Neural progenitor cell (in vitro differentiated cells): ENCODE results near the gene SQOR.

Source experiments
- EZH2phosphoT487 ChIP-seq: fragments of 200-600 bp; sonication (generic); IDR thresholded peaks from 2 replicates; pipeline ENCODE4 v1.6.1; 2017; ENCODE audit warnings: antibody characterized with exemption
- TF ChIP-seq, protein P1 (sequence below): fragments of 200-600 bp; sonication (generic); IDR thresholded peaks from 2 replicates; pipeline ENCODE4 v1.5.1; 2017; ENCODE audit warnings: antibody characterized with exemption, mild to moderate bottlenecking

DNA sequence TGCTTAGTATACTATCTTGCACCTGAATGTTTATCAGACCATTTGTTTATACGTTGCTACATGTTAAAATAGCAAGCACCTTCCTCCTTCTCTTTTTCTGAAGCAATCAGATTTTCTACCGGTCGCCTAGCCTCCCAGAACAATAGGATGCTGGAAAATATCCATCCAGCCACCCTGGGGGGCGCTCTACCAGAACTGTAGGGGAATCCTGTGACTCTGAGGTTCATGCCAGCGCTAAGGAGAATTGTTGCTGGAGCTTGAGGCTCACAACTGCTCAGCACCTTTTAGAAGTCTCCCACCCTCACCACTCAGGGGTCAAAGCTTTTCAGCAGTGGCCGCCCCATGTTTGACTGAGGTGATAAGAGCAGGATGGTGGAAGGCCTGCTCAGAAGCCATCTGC is 27.5 kb downstream of the SQOR start:
- TF ChIP-seq, protein P1, sequence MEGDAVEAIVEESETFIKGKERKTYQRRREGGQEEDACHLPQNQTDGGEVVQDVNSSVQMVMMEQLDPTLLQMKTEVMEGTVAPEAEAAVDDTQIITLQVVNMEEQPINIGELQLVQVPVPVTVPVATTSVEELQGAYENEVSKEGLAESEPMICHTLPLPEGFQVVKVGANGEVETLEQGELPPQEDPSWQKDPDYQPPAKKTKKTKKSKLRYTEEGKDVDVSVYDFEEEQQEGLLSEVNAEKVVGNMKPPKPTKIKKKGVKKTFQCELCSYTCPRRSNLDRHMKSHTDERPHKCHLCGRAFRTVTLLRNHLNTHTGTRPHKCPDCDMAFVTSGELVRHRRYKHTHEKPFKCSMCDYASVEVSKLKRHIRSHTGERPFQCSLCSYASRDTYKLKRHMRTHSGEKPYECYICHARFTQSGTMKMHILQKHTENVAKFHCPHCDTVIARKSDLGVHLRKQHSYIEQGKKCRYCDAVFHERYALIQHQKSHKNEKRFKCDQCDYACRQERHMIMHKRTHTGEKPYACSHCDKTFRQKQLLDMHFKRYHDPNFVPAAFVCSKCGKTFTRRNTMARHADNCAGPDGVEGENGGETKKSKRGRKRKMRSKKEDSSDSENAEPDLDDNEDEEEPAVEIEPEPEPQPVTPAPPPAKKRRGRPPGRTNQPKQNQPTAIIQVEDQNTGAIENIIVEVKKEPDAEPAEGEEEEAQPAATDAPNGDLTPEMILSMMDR: peak; percentile 53
- no peak for TF ChIP-seq EZH2phosphoT487
